GM23338 (cell line): ENCODE results near the gene OTOS. TPM values are rescaled to one million over a fixed set of nuclear protein-coding genes. Genes with fewer than 3 reads are reported as not detected.

Source experiments
- ATAC-seq: fragments of 200-7000 bp; cut with Tn5 transposase; 3 replicates; pipeline ENCODE4 v1.9.1; 2020
- DNase-seq: peaks from one replicate; pipeline ENCODE4 v3.0.0-alpha.2; 2015; ENCODE audit warnings: low spot score
- H2AFZ ChIP-seq: fragments of 200-600 bp; sonication (generic); 2 replicates; pipeline ENCODE4 v1.8.0; 2016; ENCODE audit warnings: antibody characterized with exemption, mild to moderate bottlenecking, moderate library complexity
- H3F3A ChIP-seq: fragments of 200-600 bp; sonication (generic); replicated peaks from 2 replicates; pipeline ENCODE4 v1.8.0; 2017; ENCODE audit warnings: antibody characterized with exemption, mixed run types, low read depth
- H3K27ac ChIP-seq: fragments of 200-600 bp; sonication (generic); 2 replicates; pipeline ENCODE4 v1.6.1; 2016; ENCODE audit warnings: low read depth
- H3K27me3 ChIP-seq: fragments of 200-600 bp; sonication (generic); 2 replicates; pipeline ENCODE4 v1.8.0; 2016; ENCODE audit warnings: mild to moderate bottlenecking, mixed run types, moderate library complexity; ENCODE audit not compliant: insufficient read depth
- H3K36me3 ChIP-seq: fragments of 200-600 bp; sonication (generic); 2 replicates; pipeline ENCODE4 v1.8.0; 2016; ENCODE audit warnings: mild to moderate bottlenecking; ENCODE audit not compliant: insufficient read depth
- H3K4me1 ChIP-seq: fragments of 200-600 bp; sonication (generic); 2 replicates; pipeline ENCODE4 v1.8.0; 2016; ENCODE audit warnings: mild to moderate bottlenecking, moderate library complexity; ENCODE audit not compliant: insufficient read depth
- H3K4me2 ChIP-seq: fragments of 200-600 bp; sonication (generic); 2 replicates; pipeline ENCODE4 v1.7.1; 2017; ENCODE audit warnings: mixed run types
- H3K4me3 ChIP-seq: fragments of 200-600 bp; sonication (generic); 2 replicates; pipeline ENCODE4 v1.6.1; 2016; ENCODE audit warnings: mixed run types
- H3K79me2 ChIP-seq: fragments of 200-600 bp; sonication (generic); replicated peaks from 2 replicates; pipeline ENCODE4 v1.8.0; 2017; ENCODE audit warnings: mild to moderate bottlenecking; ENCODE audit not compliant: insufficient read depth
- H3K9me2 ChIP-seq: fragments of 200-600 bp; sonication (generic); 2 replicates; pipeline ENCODE4 v1.8.0; 2017; ENCODE audit not compliant: insufficient read depth
- H4K20me1 ChIP-seq: fragments of 200-600 bp; sonication (generic); replicated peaks from 2 replicates; pipeline ENCODE4 v1.8.0; 2017; ENCODE audit warnings: mild to moderate bottlenecking; ENCODE audit not compliant: insufficient read depth
- H3K27ac Mint-ChIP-seq: 2 replicates; pipeline ENCODE4 v1.8.0; 2020; ENCODE audit warnings: inconsistent platforms, mild to moderate bottlenecking, moderate library complexity, mixed read lengths
- H3K27me3 Mint-ChIP-seq: 3 replicates; pipeline ENCODE4 v1.8.0; 2022; ENCODE audit warnings: low read depth, mild to moderate bottlenecking, moderate library complexity, mixed read lengths, inconsistent platforms; ENCODE audit not compliant: insufficient read depth, poor library complexity
- H3K36me3 Mint-ChIP-seq: 3 replicates; pipeline ENCODE4 v1.8.0; 2021; ENCODE audit warnings: low read depth, mild to moderate bottlenecking, inconsistent platforms, moderate library complexity, mixed read lengths
- H3K4me1 Mint-ChIP-seq: 3 replicates; pipeline ENCODE4 v1.8.0; 2020; ENCODE audit warnings: mild to moderate bottlenecking, inconsistent platforms, mixed read lengths
- H3K4me3 Mint-ChIP-seq: 3 replicates; pipeline ENCODE4 v1.8.0; 2021; ENCODE audit warnings: moderate library complexity, mild to moderate bottlenecking, inconsistent platforms, mixed read lengths
- H3K9me3 Mint-ChIP-seq: 3 replicates; pipeline ENCODE4 v1.8.0; 2020; ENCODE audit warnings: moderate library complexity, mild to moderate bottlenecking, inconsistent platforms, mixed read lengths
- CREB1 ChIP-seq: fragments of 250-450 bp; sonication (Bioruptor Pico); IDR thresholded peaks from 2 replicates; pipeline ENCODE4 v1.5.0; 2020; ENCODE audit warnings: low read depth, mild to moderate bottlenecking, moderate library complexity
- CTCF ChIP-seq, 2 experiments: fragments of 200-600 bp in 1 of 2; sonication (generic) in 1 of 2; conservative IDR thresholded peaks; 2 replicates each; pipeline versions ENCODE4 v1.5.1 to v1.6.1; 2016 to 2017; ENCODE audit warnings: antibody characterized with exemption in 2 of 2, low read depth in 2 of 2, mild to moderate bottlenecking in 2 of 2, moderate library complexity in 1 of 2
- ETS1 ChIP-seq: IDR thresholded peaks from 2 replicates; pipeline ENCODE4 v1.6.1; 2016; ENCODE audit warnings: antibody characterized with exemption
- EZH2 ChIP-seq: fragments of 200-600 bp; sonication (generic); IDR thresholded peaks from one replicate; pipeline ENCODE4 v1.8.0; 2017; ENCODE audit warnings: antibody characterized with exemption, mild to moderate bottlenecking, low read depth; ENCODE audit not compliant: unreplicated experiment
- EZH2phosphoT487 ChIP-seq: fragments of 200-600 bp; sonication (generic); IDR thresholded peaks from one replicate; pipeline ENCODE4 v1.8.1; 2018; ENCODE audit warnings: antibody characterized with exemption; ENCODE audit not compliant: unreplicated experiment
- JUNB ChIP-seq: IDR thresholded peaks from one replicate; pipeline ENCODE4 v1.6.1; 2016; ENCODE audit warnings: antibody characterized with exemption; ENCODE audit not compliant: unreplicated experiment
- NANOG ChIP-seq: IDR thresholded peaks from 2 replicates; pipeline ENCODE4 v1.6.1; 2016; ENCODE audit warnings: antibody characterized with exemption, borderline replicate concordance
- POLR2AphosphoS5 ChIP-seq: IDR thresholded peaks from 2 replicates; pipeline ENCODE4 v1.6.1; 2016; ENCODE audit warnings: antibody characterized with exemption, low read depth
- REST ChIP-seq: IDR thresholded peaks from one replicate; pipeline ENCODE4 v1.6.1; 2018; ENCODE audit warnings: antibody characterized with exemption; ENCODE audit not compliant: unreplicated experiment
- STAT1 ChIP-seq: IDR thresholded peaks from one replicate; pipeline ENCODE4 v1.6.1; 2016; ENCODE audit warnings: antibody characterized with exemption; ENCODE audit not compliant: unreplicated experiment
- ZNF114 ChIP-seq: fragments of 250-450 bp; sonication (Bioruptor Pico); IDR thresholded peaks from 2 replicates; pipeline ENCODE4 v1.5.0; 2020; ENCODE audit warnings: mild to moderate bottlenecking, moderate library complexity
- ZNF331 ChIP-seq: fragments of 250-450 bp; sonication (Bioruptor Pico); IDR thresholded peaks from 2 replicates; pipeline ENCODE4 v1.5.0; 2020; ENCODE audit warnings: low read depth, mild to moderate bottlenecking, moderate library complexity
- ZNF462 ChIP-seq: fragments of 250-450 bp; sonication (Bioruptor Pico); IDR thresholded peaks from 2 replicates; pipeline ENCODE4 v1.5.0; 2020; ENCODE audit warnings: mild to moderate bottlenecking, moderate library complexity
- polyA plus RNA-seq: library from polyadenylated mRNA; unstranded; fragments of >200 nt; fragmentation: Nextera tagmentation; extraction: Ambion mirVana; gene quantifications from 2 replicates; pipeline ENCODE4 v1.2.1, GENCODE V29; 2016
- total RNA-seq: library from RNA; depleted of rRNA; stranded (reverse); fragments of >200 nt; shearing (Covaris generic); gene quantifications from 2 replicates; pipeline ENCODE4 v1.2.3, GENCODE V29; 2014

The OTOS gene
- total and polyA plus RNA-seq, 2 experiments from 2014 or later = 0.40 TPM; not detected in 1

GRCh38 chr2:240163844-240164574 lies 23.6 kb upstream of the OTOS start:
- ATAC-seq = no peak
- H3K27me3 Mint-ChIP-seq = peaks cover 7% of the 10 kb centered on the region

More at GRCh38 chr2:240163844-240164574, 23.6 kb upstream of the OTOS start:
- Histone ChIP-seq H3K27ac (no peak overlapping the region), H3K36me3 (no peaks in the 10 kb centered on the region), H3K9me2 (no peaks in the 10 kb centered on the region), H3F3A (peaks cover 7% of the 10 kb centered on the region), H3K27me3 (no peaks in the 10 kb centered on the region), H3K4me2 (no peak overlapping the region), H3K79me2 (no peaks in the 10 kb centered on the region), H3K4me3 (no peak overlapping the region), H2AFZ (no peak overlapping the region), H3K4me1 (no peaks in the 10 kb centered on the region), H4K20me1 (no peaks in the 10 kb centered on the region)
- Mint-ChIP-seq H3K27ac (no peak overlapping the region), H3K4me3 (no peak overlapping the region), H3K36me3 (no peaks in the 10 kb centered on the region), H3K4me1 (no peaks in the 10 kb centered on the region), H3K9me3 (peaks cover 5% of the 10 kb centered on the region)
- no peak for DNase-seq
- TF ChIP-seq EZH2phosphoT487 (no peak), CREB1 (CRISPR knock-in tag) (no peak), ETS1 (no peak), EZH2 (no peak), ZNF331 (CRISPR knock-in tag) (no peak), ZNF114 (CRISPR knock-in tag) (no peak), ZNF462 (CRISPR knock-in tag) (no peak), POLR2AphosphoS5 (no peak), CTCF (conservative IDR thresholded peaks at IDR 0.05; ENCODE audit: low read depth in 2 of 2) (no peak), STAT1 (no peak), NANOG (no peak), REST (no peak), JUNB (no peak)
